Activated CD8-positive, alpha-beta memory T cell treated with anti-CD3 and anti-CD28 coated beads, Interleukin-2, amount 50 U/mL, for 24 hours (primary cell): Measurements from ENCODE around the gene ACVR1C.

ENCODE experiments used
- DNase-seq: peaks from one replicate; pipeline ENCODE4 v3.0.0-alpha.2; 2020; ENCODE audit errors: extremely low read depth

The ACVR1C gene

GRCh38 chr2:157628477-157629415 is at the start of gene ACVR1C:
TSS of gene ACVR1C (minus strand) at chr2:157628864. CDS start at chr2:157628644, 220 bp downstream.
- no peak for DNase-seq

GRCh38 chr2:157677941-157678340 is 49.3 kb upstream of the ACVR1C start:
- DNase-seq: no peak

DNA sequence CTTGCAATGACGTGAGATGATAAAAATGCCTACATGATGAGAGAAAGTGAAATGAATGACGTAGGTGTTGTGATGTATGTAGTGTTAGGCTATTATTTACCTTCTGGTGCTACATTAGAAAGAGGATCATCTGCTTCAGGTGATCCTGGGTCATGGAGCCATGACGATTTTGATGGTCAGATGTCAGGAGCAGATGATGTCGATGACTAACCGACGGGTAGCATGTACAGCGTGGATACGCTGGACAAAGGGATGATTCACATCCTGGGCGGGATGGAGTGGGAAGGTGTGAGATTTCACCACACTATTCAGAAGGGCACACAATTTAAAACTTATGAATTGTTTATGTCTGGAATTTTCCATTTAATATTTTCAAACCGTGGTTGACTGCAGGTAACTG is 43.5 kb upstream of the ACVR1C start:
- no peak for DNase-seq

DNA sequence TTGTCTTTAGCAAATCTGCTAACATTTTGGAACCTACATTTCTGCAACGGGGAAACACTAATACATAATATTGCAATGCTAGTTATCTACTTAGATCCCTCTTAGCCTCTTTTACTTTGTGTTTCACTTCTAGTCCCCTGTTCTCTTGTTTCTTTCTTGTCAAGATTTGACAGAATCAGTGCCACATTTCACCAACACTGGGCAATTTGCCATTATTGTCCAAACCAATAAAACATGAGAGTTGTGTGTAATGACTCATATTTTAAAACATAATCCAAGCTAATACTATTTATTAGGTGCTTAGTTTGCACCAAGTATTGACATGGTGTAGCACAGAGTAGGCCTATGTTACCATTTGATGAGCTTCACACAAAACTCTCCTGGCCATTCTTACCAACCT is 33.7 kb upstream of the ACVR1C start:
- DNase-seq: no peak

GRCh38 chr2:157661776-157662175 is 33.1 kb upstream of the ACVR1C start:
- no peak for DNase-seq

DNA sequence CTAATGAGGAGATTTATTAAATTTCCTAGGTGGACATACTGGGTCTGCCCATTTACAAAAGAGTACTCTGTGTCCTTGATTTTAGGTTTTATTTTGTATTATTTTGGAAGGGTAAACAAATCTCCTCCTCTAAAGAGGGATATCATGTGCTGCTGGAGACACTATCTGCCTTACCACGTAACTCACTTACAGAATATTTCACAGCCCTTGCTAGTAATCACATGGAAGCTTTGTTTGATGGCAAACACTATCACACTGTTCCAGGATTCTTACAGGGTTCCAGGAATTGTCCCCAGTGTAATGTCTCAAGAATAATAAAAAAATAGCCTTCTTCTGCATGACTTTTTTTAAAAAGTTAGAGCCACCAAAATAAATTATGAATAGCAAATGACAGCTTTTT is 29.2 kb upstream of the ACVR1C start:
- no peak for DNase-seq

DNA sequence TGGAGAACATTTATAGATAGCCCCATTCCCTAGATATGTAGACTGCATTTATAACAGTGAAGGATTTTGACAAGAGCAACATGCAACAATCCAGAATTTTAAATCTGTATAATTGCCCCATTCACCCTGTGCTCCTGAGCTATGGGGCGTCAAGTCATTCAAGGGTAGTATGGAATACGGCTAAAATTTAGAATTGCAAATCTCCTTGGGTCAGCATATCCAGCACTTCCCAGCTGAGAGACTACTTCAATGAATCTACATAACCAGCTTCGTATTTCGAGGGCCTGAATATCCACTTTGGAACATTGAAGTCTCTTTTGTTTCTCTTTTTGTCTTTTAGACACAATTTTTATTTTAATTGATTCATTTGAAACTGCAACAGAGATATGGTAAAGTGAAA is 28.4 kb upstream of the ACVR1C start:
- no peak for DNase-seq

- no peak for DNase-seq
Observed at GRCh38 chr2:157644776-157645175, 16.1 kb upstream of the ACVR1C start.

DNA sequence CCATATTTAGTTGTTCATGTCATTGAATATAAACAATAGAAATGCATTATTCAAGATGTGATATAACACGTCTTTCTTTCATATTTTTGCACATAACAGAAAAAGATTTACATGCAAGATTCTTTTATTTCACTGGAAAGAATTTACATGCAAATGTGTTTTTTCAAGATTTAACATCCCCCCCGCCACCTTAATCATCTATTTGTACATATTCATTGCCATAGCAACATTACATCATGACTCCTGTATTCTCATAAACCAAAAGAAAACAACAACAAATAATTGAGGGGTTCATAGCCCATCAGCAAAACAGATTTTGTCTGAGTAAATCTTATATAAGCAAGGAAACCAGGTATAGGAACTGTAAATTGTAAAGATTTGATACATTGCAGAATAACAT is 3.2 kb upstream of the ACVR1C start:
- no peak for DNase-seq

DNA sequence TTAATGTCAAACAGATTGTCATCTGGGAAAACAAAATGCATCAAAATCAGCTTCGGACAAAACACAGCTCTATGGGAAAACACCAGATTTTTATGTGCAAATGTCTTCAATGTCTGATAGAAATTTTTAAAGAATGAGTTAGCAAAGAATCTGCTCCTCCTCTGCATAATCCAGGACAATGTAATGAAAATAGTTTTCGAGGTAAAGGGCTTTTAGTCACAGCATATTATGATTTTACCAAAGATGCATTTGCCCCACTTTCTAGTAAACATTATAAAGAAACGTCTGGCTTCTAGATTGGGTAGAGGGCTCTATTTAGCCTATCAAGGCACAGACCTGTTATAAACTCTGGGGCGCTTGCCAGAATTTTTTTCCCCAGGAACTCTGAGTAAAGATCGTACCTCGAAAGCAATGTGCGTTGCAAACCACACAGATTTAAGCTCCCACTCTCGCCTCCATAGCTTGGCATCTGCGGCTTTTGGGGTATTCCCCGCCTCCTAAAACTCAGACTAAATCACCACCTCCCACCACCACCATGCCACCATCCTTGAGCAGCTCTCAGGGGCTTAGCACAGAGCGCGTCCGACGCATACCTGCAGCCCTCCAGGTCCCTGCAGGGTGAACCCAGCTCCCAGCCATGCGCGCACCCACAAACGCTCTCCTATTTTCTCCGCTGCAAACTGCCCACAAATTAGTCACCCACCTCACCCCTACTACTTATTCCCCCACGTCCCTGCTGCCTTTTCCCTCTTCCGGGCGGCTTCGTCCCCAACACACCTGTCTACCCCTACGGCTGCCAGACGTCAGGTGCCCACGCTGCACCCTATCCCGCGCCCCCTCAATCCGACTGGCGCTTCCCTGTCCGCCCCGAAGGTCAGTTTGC is 829 bp downstream of the ACVR1C start:
- no peak for DNase-seq

GRCh38 chr2:157625296-157625695 is 3.4 kb downstream of the ACVR1C start:
- DNase-seq: no peak

DNA sequence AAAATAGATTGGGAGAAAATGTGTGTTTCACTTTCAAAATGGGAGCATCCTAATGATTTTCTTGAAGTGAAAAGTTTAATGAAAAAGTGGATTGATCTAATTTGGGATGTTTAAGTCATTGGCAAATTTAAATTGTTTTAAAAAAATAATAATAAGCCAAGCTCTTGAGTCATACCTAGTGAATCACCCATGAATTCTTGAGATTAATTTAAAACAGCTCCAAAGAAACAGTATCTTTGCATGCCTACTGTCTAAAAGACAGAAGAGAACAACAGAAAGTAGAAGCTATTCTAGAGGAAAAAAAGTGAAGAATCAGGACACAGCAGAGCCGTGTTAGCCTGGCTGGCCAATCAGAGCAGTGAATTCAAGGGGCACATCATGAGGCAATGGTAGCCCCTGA is 7.7 kb downstream of the ACVR1C start:
- no peak for DNase-seq

DNA sequence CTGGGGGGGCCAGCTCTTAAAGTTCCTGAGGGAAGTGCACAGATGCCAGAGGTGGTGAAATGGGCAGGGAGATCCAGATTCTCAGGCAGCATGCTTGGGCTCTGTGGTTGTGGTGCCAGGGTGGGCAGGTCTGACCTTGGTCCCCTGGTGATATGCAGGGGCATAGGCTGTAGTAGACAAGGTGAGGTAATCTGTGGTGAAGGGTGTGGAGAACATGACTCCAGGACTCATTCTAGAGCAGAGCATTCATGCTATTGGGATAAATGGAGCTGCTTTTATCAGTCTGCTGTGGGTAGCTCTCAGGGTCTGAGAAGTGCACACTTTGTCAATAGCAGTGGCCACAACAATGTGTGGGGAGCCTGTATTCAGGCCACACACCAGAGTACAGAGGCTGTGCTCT is 16.9 kb downstream of the ACVR1C start:
- DNase-seq: no peak

GRCh38 chr2:157611110-157611509 is 17.6 kb downstream of the ACVR1C start:
- DNase-seq: no peak

- no peak for DNase-seq
Observed at GRCh38 chr2:157606534-157606933, 22.1 kb downstream of the ACVR1C start.

GRCh38 chr2:157603198-157603597 is 25.5 kb downstream of the ACVR1C start:
- DNase-seq: no peak

GRCh38 chr2:157601807-157602206 is 26.9 kb downstream of the ACVR1C start:
- no peak for DNase-seq

- no peak for DNase-seq
Observed at GRCh38 chr2:157596992-157597681, 31.5 kb downstream of the ACVR1C start.

DNA sequence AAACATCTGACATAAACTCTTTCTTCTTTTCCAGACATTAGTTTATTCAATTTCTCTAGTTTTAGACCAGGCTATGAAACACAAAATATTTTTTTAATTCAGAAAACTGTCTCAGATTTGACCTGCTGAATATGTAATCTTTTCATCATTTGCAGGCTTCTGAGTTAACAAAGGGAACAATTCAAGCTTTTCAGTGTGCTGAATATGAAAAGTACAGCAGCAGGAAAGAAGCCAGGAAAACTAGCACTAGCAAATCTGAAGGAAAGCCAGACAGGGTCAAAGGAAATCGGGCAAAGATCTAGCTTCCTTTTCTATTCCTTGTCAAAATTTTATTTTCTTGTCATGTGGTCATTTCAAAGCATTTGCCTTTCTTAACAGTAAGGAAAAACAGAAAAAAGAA is 35.3 kb downstream of the ACVR1C start:
- no peak for DNase-seq

DNA sequence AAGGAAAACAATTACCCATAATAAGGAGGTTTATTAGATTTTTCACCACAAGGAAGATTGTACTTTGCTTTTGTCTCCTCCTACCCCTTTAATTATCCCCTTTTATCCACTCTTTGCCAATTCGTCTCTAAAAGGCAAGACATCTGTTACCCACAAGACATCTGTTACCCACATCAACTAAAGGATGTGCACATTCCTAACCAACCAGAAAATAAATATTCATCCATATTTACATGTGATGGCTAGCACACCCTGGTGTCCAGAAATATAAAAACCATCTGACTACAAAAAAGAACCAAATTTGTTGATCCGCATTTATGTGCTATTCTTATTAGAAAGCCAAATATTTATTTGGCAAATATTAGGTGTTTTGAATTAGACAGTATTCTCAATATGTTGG is 35.7 kb downstream of the ACVR1C start:
- no peak for DNase-seq

DNA sequence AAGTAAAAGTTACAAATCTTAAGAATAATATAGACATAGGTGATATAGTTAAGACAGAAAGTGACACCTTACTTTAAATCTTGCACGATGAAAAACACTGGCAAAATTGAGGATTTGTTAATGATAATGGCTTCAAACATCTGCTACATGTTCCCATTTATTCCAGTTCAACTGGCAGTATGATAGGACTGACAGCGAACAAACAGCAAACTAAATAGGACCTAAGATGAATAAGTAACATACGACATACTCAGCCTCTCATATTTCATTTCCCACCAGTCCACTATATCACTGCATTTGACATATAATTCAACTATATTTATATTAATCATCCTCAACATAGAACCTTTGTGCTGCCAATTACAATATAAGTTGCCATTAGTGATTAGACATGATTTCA is 36.3 kb downstream of the ACVR1C start:
- no peak for DNase-seq

GRCh38 chr2:157587576-157587975 is 41.1 kb downstream of the ACVR1C start:
- DNase-seq: no peak
